K562 (cell line): Measurements from ENCODE around the gene GOT1. TPM values are rescaled to one million over a fixed set of nuclear protein-coding genes. Genes with fewer than 3 reads are reported as not detected.

Source experiments
- ATAC-seq: fragments of 200-7000 bp; cut with Tn5 transposase; 3 replicates; pipeline ENCODE4 v1.9.1; 2020; ENCODE audit warnings: moderate library complexity
- BruUV-seq: library from RNA; stranded (reverse); fragments of 400-500 nt; replicated peaks from 2 replicates; lab custom pipeline; 2021; lab: Mats Ljungman, UMichigan
- CTCF ChIA-PET: fragments of 300-600 bp; formaldehyde crosslinking; extraction: SDS; loops from one replicate; lab custom pipeline; 2021; ENCODE audit warnings: low intra/inter-chr PET ratio; lab: Yijun Ruan, JAX
- POLR2A ChIA-PET: fragments of 300-600, 350-650 bp; sonication (Branson Sonifier 250); formaldehyde crosslinking; extraction: SDS; loops from one replicate; lab custom pipeline; 2021; ENCODE audit warnings: antibody characterized with exemption, inconsistent platforms; lab: Yijun Ruan, JAX
- DNase-seq, 4 experiments: peaks; one replicate each; pipeline versions ENCODE4 v3.0.0 to v3.0.0-alpha.2; 2011 to 2018; ENCODE audit warnings: low spot score in 3 of 4, mixed read lengths in 3 of 4; ENCODE audit errors: extremely low read depth in 1 of 4
- FAIRE-seq: peaks from 2 replicates; lab custom pipeline; 2011; peaks lifted over from hg19 to GRCh38; lab: Jason Lieb, UNC
- H2AFZ ChIP-seq: 2 replicates; pipeline ENCODE4 v1.6.0; 2011; ENCODE audit warnings: low read depth, low read length, control low read depth, inconsistent platforms
- H3K27ac ChIP-seq: fragments of 200-600 bp; 3 replicates; pipeline ENCODE4 v1.8.0; 2011; ENCODE audit warnings: low read depth, mild to moderate bottlenecking, control low read depth, inconsistent platforms, low read length, moderate library complexity, mixed read lengths; ENCODE audit errors: extremely low read depth
- H3K27me3 ChIP-seq, 2 experiments: fragments of 300-600 bp in 1 of 2; 2 replicates in 1 of 2; 3 replicates in 1 of 2; pipeline versions ENCODE4 v1.6.0 to v1.8.0; 2011; ENCODE audit warnings: inconsistent platforms in 2 of 2, low read length in 2 of 2, mild to moderate bottlenecking in 1 of 2, mixed read lengths in 1 of 2, moderate library complexity in 1 of 2; ENCODE audit not compliant: control insufficient read depth in 2 of 2, insufficient read depth in 2 of 2
- H3K36me3 ChIP-seq: fragments of 300-600 bp; 3 replicates; pipeline ENCODE4 v1.8.0; 2011; ENCODE audit warnings: mild to moderate bottlenecking, low read length, inconsistent platforms; ENCODE audit not compliant: control insufficient read depth, insufficient read depth
- H3K4me1 ChIP-seq, 2 experiments: fragments of 200-600 bp in 1 of 2; replicated peaks in 1 of 2; 2 replicates in 1 of 2; 3 replicates in 1 of 2; pipeline versions ENCODE4 v1.5.1 to v1.8.0; 2011; ENCODE audit warnings: inconsistent platforms in 2 of 2, low read length in 2 of 2, mild to moderate bottlenecking in 1 of 2, mixed read lengths in 1 of 2, moderate library complexity in 1 of 2; ENCODE audit not compliant: control insufficient read depth in 2 of 2, insufficient read depth in 2 of 2
- H3K4me2 ChIP-seq: 2 replicates; pipeline ENCODE4 v1.6.1; 2011; ENCODE audit warnings: low read length, control low read depth, inconsistent platforms, mixed read lengths; ENCODE audit not compliant: insufficient read depth
- H3K4me3 ChIP-seq: fragments of 200-600 bp; sonication (generic), shearing (Covaris generic); 2 replicates; pipeline ENCODE4 v1.5.1; 2016; ENCODE audit warnings: control low read depth, inconsistent platforms
- H3K79me2 ChIP-seq: fragments of 200-600 bp; 3 replicates; pipeline ENCODE4 v1.8.0; 2011; ENCODE audit warnings: low read length, inconsistent platforms; ENCODE audit not compliant: control insufficient read depth, insufficient read depth
- H3K9ac ChIP-seq, 2 experiments: 2 replicates each; pipeline versions ENCODE4 v1.6.0 to v1.6.1; 2011; ENCODE audit warnings: low read depth in 2 of 2, low read length in 2 of 2, control low read depth in 1 of 2, inconsistent platforms in 1 of 2, mild to moderate bottlenecking in 1 of 2, mixed read lengths in 1 of 2; ENCODE audit not compliant: insufficient read depth in 1 of 2
- H3K9me1 ChIP-seq: one replicate; pipeline ENCODE4 v1.6.0; 2011; ENCODE audit warnings: inconsistent platforms, mild to moderate bottlenecking, low read length, moderate library complexity; ENCODE audit not compliant: control insufficient read depth, insufficient read depth
- H3K9me3 ChIP-seq: replicated peaks from 2 replicates; pipeline ENCODE4 v1.5.1; 2011; ENCODE audit warnings: low read depth, low read length, inconsistent platforms; ENCODE audit not compliant: control insufficient read depth, insufficient read depth
- H4K20me1 ChIP-seq: replicated peaks from 2 replicates; pipeline ENCODE4 v1.6.1; 2011; ENCODE audit warnings: low read length, inconsistent platforms, mixed read lengths; ENCODE audit not compliant: control insufficient read depth, insufficient read depth
- CEBPB ChIP-seq: fragments of 450-650 bp; IDR thresholded peaks from 2 replicates; pipeline ENCODE4 v1.6.1; 2016; ENCODE audit warnings: missing genetic modification characterization, missing compliant biosample characterization
- NFE2 ChIP-seq: IDR thresholded peaks from 2 replicates; pipeline ENCODE4 v1.6.1; 2014; ENCODE audit warnings: antibody characterized with exemption, low read depth
- TEAD4 ChIP-seq, 2 experiments: sonication (generic) in 1 of 2; formaldehyde crosslinking in 1 of 2; IDR thresholded peaks; 2 replicates each; pipeline versions ENCODE4 v1.6.1 to v1.8.0; 2012 to 2022; ENCODE audit warnings: borderline replicate concordance in 1 of 2, inconsistent platforms in 1 of 2, low read length in 1 of 2, mild to moderate bottlenecking in 1 of 2, missing genetic modification reagents in 1 of 2
- ZC3H8 ChIP-seq: fragments of 450-650 bp; IDR thresholded peaks from 2 replicates; pipeline ENCODE4 v1.6.1; 2017
- ZNF212 ChIP-seq: fragments of 450-650 bp; formaldehyde crosslinking; IDR thresholded peaks from 2 replicates; pipeline ENCODE4 v1.4.0; 2020; ENCODE audit warnings: mild to moderate bottlenecking
- ZNF316 ChIP-seq: fragments of 450-650 bp; IDR thresholded peaks from 2 replicates; pipeline ENCODE4 v1.6.1; 2016
- WGBS: fragments of 100-300 bp; shearing (Covaris generic); methylation state at CpG from one replicate; pipeline ENCODE4 v1.1.6; 2016; ENCODE audit warnings: low coverage, mixed read lengths; ENCODE audit not compliant: insufficient coverage; ENCODE audit errors: missing lambda C conversion rate; 5-methylcytosine and 5-hydroxymethylcytosine counted together
- in situ Hi-C: fragments of 300-500 bp; cut with MboI; formaldehyde crosslinking; loops from 4 replicates; pipeline ENCODE4 v1.15.0; 2018; ENCODE audit warnings: inconsistent platforms, mixed read lengths
- intact Hi-C: fragments of 100-400 bp; cut with micrococcal nuclease; formaldehyde crosslinking; loops from 2 replicates; pipeline ENCODE4 v1.14.2; 2022
- polyA plus RNA-seq, 8 experiments: library from polyadenylated mRNA; depleted of rRNA in 4 of 8; stranded (reverse) in 5 of 8; unstranded in 3 of 8; fragments of >200 nt; fragmentation: Nextera tagmentation in 2 of 8; fragmentation: Illumina TruSeq in 1 of 8; extraction: Ambion mirVana in 2 of 8; extraction: Trizol in 1 of 8; gene quantifications; 2 replicates each; pipeline versions ENCODE4 v1.2.1 to v1.2.3, GENCODE V29; 2011 to 2014; ENCODE audit warnings: inconsistent platforms in 1 of 8, missing spikeins in 1 of 8
- total RNA-seq, 7 experiments: library from RNA; depleted of rRNA in 6 of 7; stranded (reverse); fragments of >200 nt in 6 of 7; fragmentation: Illumina TruSeq in 2 of 7; extraction: Trizol in 2 of 7; gene quantifications; 2 replicates each; pipeline versions ENCODE4 v1.2.1 to v1.2.3, GENCODE V29; 2011 to 2021; ENCODE audit warnings: low replicate concordance in 1 of 7
- TF ChIP-seq, protein P1 (sequence below): fragments of 200-800 bp; sonication (Bioruptor generic); IDR thresholded peaks from 2 replicates; pipeline ENCODE4 v1.6.1; 2017; ENCODE audit warnings: missing genetic modification characterization, missing compliant biosample characterization
- TF ChIP-seq, protein P2 (sequence below), 2 experiments: fragments of 450-650 bp in 1 of 2; sonication (generic) in 1 of 2; formaldehyde crosslinking in 1 of 2; IDR thresholded peaks in 1 of 2; conservative IDR thresholded peaks in 1 of 2; 2 replicates each; pipeline versions ENCODE4 v1.6.1 to v1.8.1; 2016 to 2023; ENCODE audit warnings: mild to moderate bottlenecking in 2 of 2, moderate library complexity in 2 of 2, inconsistent platforms in 1 of 2, missing genetic modification reagents in 1 of 2
- TF ChIP-seq, protein P3 (sequence below): sonication (generic); formaldehyde crosslinking; IDR thresholded peaks from 2 replicates; pipeline ENCODE4 v1.8.1; 2023; ENCODE audit warnings: mild to moderate bottlenecking, missing genetic modification reagents

GOT1 gene
- total and polyA plus RNA-seq, 9 of the 15 experiments (the other 6 are each of a cell fraction or from before 2014, with no cell fraction given): 55.7 to 166 (median 75.4) TPM

DNA sequence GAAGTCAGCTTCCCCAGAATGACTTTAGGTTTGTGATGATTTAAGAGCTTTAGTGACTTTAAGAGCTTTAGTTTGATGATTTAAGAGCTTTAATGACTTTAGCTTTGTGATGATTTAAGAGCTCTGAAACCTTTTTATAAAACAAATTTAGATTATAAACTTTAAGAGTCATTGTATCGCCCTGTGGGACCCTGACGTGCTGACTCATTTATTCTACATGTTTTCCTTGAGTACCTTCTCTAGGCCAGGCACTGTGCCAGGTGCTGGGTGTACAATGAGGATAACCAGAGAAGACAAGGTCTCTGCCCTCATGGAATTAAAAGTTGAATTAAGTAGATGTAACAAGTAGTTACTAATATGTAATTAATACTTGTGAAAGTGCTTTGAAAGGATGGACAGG, 55.9 kb downstream of the GOT1 start:
- no peak overlapping the region for H3K9ac ChIP-seq
- no peak overlapping the region for H3K27ac ChIP-seq
- DNase-seq (no peak), ATAC-seq (no peak), FAIRE-seq (no peak)
- H3K4me3 ChIP-seq: no peak overlapping the region
- in situ Hi-C loops: no loop called here
- ChIA-PET POLR2A (interaction anchor here (0.6 kb wide), 1 partner anchor 366 kb away, joined by 3 read pairs; no protein-coding TSS in a partner anchor), CTCF (no interaction called here)
- no peaks in the 10 kb centered on the region for H3K4me1 ChIP-seq
- no peaks in the 10 kb centered on the region for H3K36me3 ChIP-seq
- H3K79me2 ChIP-seq: no peaks in the 10 kb centered on the region
- H4K20me1 ChIP-seq: no peaks in the 10 kb centered on the region
- H3K9me3 ChIP-seq: no peaks in the 10 kb centered on the region
- peaks cover 0 to 8% of the 10 kb centered on the region in 2 experiments; a peak in 1 of 5 replicates for H3K27me3 ChIP-seq
- H3K9me1 ChIP-seq: no peaks in the 10 kb centered on the region
- no TSS peak for BruUV-seq
- 0% methylated on average over 2 of the region's 2 CpGs for WGBS
- intact Hi-C loops: no loop called here
- no peak overlapping the region for H3K4me2 ChIP-seq
- TF ChIP-seq ZNF212 (CRISPR knock-in tag) (no peak), ZC3H8 (no peak)
- TF ChIP-seq, protein P1, sequence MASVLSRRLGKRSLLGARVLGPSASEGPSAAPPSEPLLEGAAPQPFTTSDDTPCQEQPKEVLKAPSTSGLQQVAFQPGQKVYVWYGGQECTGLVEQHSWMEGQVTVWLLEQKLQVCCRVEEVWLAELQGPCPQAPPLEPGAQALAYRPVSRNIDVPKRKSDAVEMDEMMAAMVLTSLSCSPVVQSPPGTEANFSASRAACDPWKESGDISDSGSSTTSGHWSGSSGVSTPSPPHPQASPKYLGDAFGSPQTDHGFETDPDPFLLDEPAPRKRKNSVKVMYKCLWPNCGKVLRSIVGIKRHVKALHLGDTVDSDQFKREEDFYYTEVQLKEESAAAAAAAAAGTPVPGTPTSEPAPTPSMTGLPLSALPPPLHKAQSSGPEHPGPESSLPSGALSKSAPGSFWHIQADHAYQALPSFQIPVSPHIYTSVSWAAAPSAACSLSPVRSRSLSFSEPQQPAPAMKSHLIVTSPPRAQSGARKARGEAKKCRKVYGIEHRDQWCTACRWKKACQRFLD (CRISPR knock-in tag): no peak
- H2AFZ ChIP-seq: no peak overlapping the region

DNA sequence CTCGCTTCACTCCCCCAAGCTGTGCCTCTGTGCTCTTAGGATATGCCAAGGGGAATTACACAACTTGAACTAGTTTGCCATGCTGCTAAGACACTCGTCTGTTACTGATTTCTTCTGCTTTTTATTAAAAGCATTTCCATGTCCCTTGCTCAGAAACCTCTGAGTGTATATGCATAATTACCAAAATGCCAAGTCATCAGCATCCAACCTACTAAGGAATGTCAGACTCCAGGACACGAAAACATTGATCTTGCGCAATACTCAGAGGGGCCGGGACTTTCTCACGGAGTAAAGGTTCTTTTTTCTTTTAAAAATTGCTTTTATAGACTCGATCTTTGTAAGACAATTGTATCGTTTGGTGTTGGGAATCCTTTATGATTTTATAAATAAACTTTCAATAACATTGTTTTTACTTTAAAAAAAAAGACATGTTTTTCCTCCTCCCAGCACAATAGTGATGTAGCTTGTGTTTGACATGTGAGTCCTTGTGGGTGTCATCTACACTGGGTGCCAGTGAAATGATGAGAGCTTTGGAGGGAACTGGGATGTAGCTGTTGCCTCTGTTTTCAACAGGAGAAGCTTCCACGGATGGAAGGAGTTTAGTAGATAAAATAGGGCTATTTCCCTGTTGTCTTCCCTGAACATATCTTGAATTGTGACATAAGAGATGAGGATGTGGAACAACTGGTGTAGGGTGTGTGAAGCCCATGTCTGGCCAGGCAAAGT, 57.7 kb downstream of the GOT1 start:
- Histone ChIP-seq H3K4me1 (no peaks in the 10 kb centered on the region), H3K4me3 (no peak overlapping the region), H3K9me1 (no peaks in the 10 kb centered on the region), H3K27ac (no peak overlapping the region), H3K79me2 (no peaks in the 10 kb centered on the region), H3K27me3 (0 out of 5 replicates have a peak, but pooled peaks cover 0 to 4% of the 10 kb centered on the region in 2 experiments), H3K4me2 (no peak overlapping the region), H2AFZ (no peak overlapping the region), H3K9ac (no peak overlapping the region), H4K20me1 (no peaks in the 10 kb centered on the region), H3K36me3 (no peaks in the 10 kb centered on the region), H3K9me3 (no peaks in the 10 kb centered on the region)
- CTCF ChIA-PET: no interaction called here
- no TSS peak for BruUV-seq
- WGBS: 3% methylated on average over 6 of the region's 9 CpGs
- DNase-seq (no peak), ATAC-seq (no peak), FAIRE-seq (no peak)
- POLR2A ChIA-PET: no interaction called here
- in situ Hi-C loops (no loop called here), intact Hi-C loops (no loop called here)
- no peak for TF ChIP-seq TEAD4 (IDR thresholded peaks at IDR 0.05; ENCODE audit: low read length)
- no peak for TF ChIP-seq TEAD4 (CRISPR knock-in tag; IDR thresholded peaks at IDR 0.05; ENCODE audit: borderline replicate concordance)
- TF ChIP-seq NFE2: peak; percentile 46; the same call in 1 of the 2 replicates
- TF ChIP-seq, protein P2, sequence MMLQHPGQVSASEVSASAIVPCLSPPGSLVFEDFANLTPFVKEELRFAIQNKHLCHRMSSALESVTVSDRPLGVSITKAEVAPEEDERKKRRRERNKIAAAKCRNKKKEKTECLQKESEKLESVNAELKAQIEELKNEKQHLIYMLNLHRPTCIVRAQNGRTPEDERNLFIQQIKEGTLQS (IDR thresholded peaks at IDR 0.05): no peak
- TF ChIP-seq, protein P2 (CRISPR knock-in tag; conservative IDR thresholded peaks at IDR 0.05): no peak
- TF ChIP-seq CEBPB: peak; percentile 98
- TF ChIP-seq, protein P3, sequence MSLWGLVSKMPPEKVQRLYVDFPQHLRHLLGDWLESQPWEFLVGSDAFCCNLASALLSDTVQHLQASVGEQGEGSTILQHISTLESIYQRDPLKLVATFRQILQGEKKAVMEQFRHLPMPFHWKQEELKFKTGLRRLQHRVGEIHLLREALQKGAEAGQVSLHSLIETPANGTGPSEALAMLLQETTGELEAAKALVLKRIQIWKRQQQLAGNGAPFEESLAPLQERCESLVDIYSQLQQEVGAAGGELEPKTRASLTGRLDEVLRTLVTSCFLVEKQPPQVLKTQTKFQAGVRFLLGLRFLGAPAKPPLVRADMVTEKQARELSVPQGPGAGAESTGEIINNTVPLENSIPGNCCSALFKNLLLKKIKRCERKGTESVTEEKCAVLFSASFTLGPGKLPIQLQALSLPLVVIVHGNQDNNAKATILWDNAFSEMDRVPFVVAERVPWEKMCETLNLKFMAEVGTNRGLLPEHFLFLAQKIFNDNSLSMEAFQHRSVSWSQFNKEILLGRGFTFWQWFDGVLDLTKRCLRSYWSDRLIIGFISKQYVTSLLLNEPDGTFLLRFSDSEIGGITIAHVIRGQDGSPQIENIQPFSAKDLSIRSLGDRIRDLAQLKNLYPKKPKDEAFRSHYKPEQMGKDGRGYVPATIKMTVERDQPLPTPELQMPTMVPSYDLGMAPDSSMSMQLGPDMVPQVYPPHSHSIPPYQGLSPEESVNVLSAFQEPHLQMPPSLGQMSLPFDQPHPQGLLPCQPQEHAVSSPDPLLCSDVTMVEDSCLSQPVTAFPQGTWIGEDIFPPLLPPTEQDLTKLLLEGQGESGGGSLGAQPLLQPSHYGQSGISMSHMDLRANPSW (CRISPR knock-in tag): no peak
- peak; percentile 42; the same call in 1 of the 2 replicates for TF ChIP-seq ZNF316
